HepG2 (cell line): ENCODE data around the gene LRR1. TPM values are rescaled to one million over a fixed set of nuclear protein-coding genes. Genes with fewer than 3 reads are reported as not detected.
A peak's percentile ranks its signal among the peaks of the same experiment; 100 is the strongest.
"Not testable (repeated sequence)": the region's sequence is repeated elsewhere in the genome, so short reads cannot be mapped to it uniquely, and the experiment has no call there.

Experiments
- ATAC-seq: fragments of 200-7000 bp; cut with Tn5 transposase; 3 replicates; pipeline ENCODE4 v1.9.1; 2020; ENCODE audit warnings: mild to moderate bottlenecking, moderate library complexity
- BruUV-seq: library from RNA; stranded (reverse); fragments of 400-500 nt; replicated peaks from 2 replicates; lab custom pipeline; 2021; lab: Mats Ljungman, UMichigan
- CTCF ChIA-PET: fragments of 300-600 bp; formaldehyde crosslinking; extraction: SDS; loops from one replicate; lab custom pipeline; 2021; ENCODE audit warnings: low total read pairs, inconsistent platforms, low intra/inter-chr PET ratio; lab: Yijun Ruan, JAX
- POLR2A ChIA-PET: fragments of 350-600 bp; sonication (Branson Sonifier 250); formaldehyde crosslinking; loops from one replicate; lab custom pipeline; 2020; ENCODE audit warnings: antibody characterized with exemption, inconsistent platforms; lab: Yijun Ruan, JAX
- DNase-seq: peaks from one replicate; pipeline ENCODE4 v3.0.0-alpha.2; 2015; ENCODE audit warnings: low spot score
- FAIRE-seq: peaks from 3 replicates; lab custom pipeline; 2011; peaks lifted over from hg19 to GRCh38; lab: Jason Lieb, UNC
- H2AFZ ChIP-seq: one replicate; pipeline ENCODE4 v1.6.1; 2011; ENCODE audit warnings: low read length, inconsistent platforms
- H3K27ac ChIP-seq: fragments of 300-600 bp; 3 replicates; pipeline ENCODE4 v1.8.0; 2011; ENCODE audit warnings: mixed run types, mild to moderate bottlenecking, mixed read lengths, low read length, inconsistent platforms; ENCODE audit not compliant: insufficient read depth; ENCODE audit errors: extremely low read length
- H3K27me3 ChIP-seq, 2 experiments: fragments of 200-600 bp in 1 of 2; 2 replicates in 1 of 2; 3 replicates in 1 of 2; pipeline versions ENCODE4 v1.6.0 to v1.8.0; 2011; ENCODE audit warnings: low read length in 2 of 2, mild to moderate bottlenecking in 2 of 2, moderate library complexity in 2 of 2, inconsistent platforms in 1 of 2; ENCODE audit not compliant: insufficient read depth in 2 of 2, control insufficient read depth in 1 of 2
- H3K36me3 ChIP-seq, 2 experiments: fragments of 200-600 bp in 1 of 2; replicated peaks in 1 of 2; 2 replicates in 1 of 2; 3 replicates in 1 of 2; pipeline versions ENCODE4 v1.5.1 to v1.8.0; 2011; ENCODE audit warnings: low read length in 2 of 2, inconsistent platforms in 1 of 2; ENCODE audit not compliant: insufficient read depth in 2 of 2, control insufficient read depth in 1 of 2
- H3K4me1 ChIP-seq: 2 replicates; pipeline ENCODE4 v1.5.1; 2012; ENCODE audit warnings: low read length, inconsistent platforms; ENCODE audit not compliant: insufficient read depth
- H3K4me2 ChIP-seq: 2 replicates; pipeline ENCODE4 v1.6.0; 2011; ENCODE audit warnings: low read depth, low read length, inconsistent platforms
- H3K4me3 ChIP-seq, 3 experiments: fragments of 200-600 bp in 1 of 3; sonication (generic), shearing (Covaris generic) in 1 of 3; replicated peaks in 1 of 3; 2 replicates each; pipeline ENCODE4 v1.5.1; 2011 to 2016; ENCODE audit warnings: low read length in 3 of 3, inconsistent platforms in 2 of 3, low read depth in 2 of 3, mild to moderate bottlenecking in 2 of 3, control low read depth in 1 of 3, mixed read lengths in 1 of 3; ENCODE audit not compliant: insufficient read depth in 1 of 3
- H3K79me2 ChIP-seq: one replicate; pipeline ENCODE4 v1.6.1; 2011; ENCODE audit warnings: low read length, inconsistent platforms; ENCODE audit not compliant: insufficient read depth
- H3K9ac ChIP-seq: 2 replicates; pipeline ENCODE4 v1.6.0; 2011; ENCODE audit warnings: mild to moderate bottlenecking, low read depth, low read length, inconsistent platforms; ENCODE audit not compliant: insufficient read depth
- H3K9me3 ChIP-seq: 2 replicates; pipeline ENCODE4 v1.5.1; 2012; ENCODE audit warnings: mild to moderate bottlenecking, low read length
- H4K20me1 ChIP-seq: 2 replicates; pipeline ENCODE4 v1.6.0; 2011; ENCODE audit warnings: inconsistent platforms, mild to moderate bottlenecking, low read length, moderate library complexity; ENCODE audit not compliant: insufficient read depth
- ATF3 ChIP-seq: sonication (generic); formaldehyde crosslinking; IDR thresholded peaks from 2 replicates; pipeline ENCODE4 v1.4.0; 2020; ENCODE audit warnings: missing genetic modification reagents
- CCDC6 ChIP-seq: sonication (generic); formaldehyde crosslinking; IDR thresholded peaks from 2 replicates; pipeline ENCODE4 v1.8.1; 2022; ENCODE audit warnings: mild to moderate bottlenecking, missing genetic modification reagents, moderate library complexity
- CTCF ChIP-seq: sonication (generic); formaldehyde crosslinking; IDR thresholded peaks from 2 replicates; pipeline ENCODE4 v1.5.0; 2020; ENCODE audit warnings: mild to moderate bottlenecking, missing genetic modification reagents, moderate library complexity
- RBFOX2 ChIP-seq: fragments of 200-400 bp; formaldehyde crosslinking; IDR thresholded peaks from 2 replicates; pipeline ENCODE4 v1.6.1; 2017; ENCODE audit warnings: low read depth, mild to moderate bottlenecking, low read length
- SP2 ChIP-seq: sonication (generic); formaldehyde crosslinking; IDR thresholded peaks from 2 replicates; pipeline ENCODE4 v1.5.1; 2020; ENCODE audit warnings: mild to moderate bottlenecking, missing genetic modification reagents
- ZNF775 ChIP-seq: sonication (generic); formaldehyde crosslinking; IDR thresholded peaks from 2 replicates; pipeline ENCODE4 v1.4.0; 2020; ENCODE audit warnings: missing genetic modification reagents, mild to moderate bottlenecking, moderate library complexity, borderline replicate concordance
- WGBS: methylation state at CpG from one replicate; pipeline ENCODE4 v1.1.6; 2017; ENCODE audit warnings: low lambda C conversion rate; 5-methylcytosine and 5-hydroxymethylcytosine counted together
- in situ Hi-C: cut with HindIII; loops from 2 replicates; pipeline ENCODE4 v1.10.0; 2017; ENCODE audit warnings: low pct_unique_long_range_greater_than_20kb; ENCODE audit not compliant: extremely low pct_ligation_motif_present
- intact Hi-C: fragments of 100-400 bp; cut with micrococcal nuclease; formaldehyde crosslinking; loops from one replicate; pipeline ENCODE4 v1.10.0; 2022; ENCODE audit not compliant: unreplicated experiment
- polyA plus RNA-seq, 8 experiments: library from polyadenylated mRNA; depleted of rRNA in 3 of 8; stranded (reverse) in 7 of 8; unstranded in 1 of 8; fragments of >200 nt; fragmentation: Illumina TruSeq in 4 of 8; extraction: Trizol in 4 of 8; gene quantifications; 2 replicates each; pipeline versions ENCODE4 v1.2.1 to v1.2.3, GENCODE V29; 2011 to 2016; ENCODE audit warnings: low read depth in 4 of 8, missing spikeins in 1 of 8, mixed read lengths in 1 of 8; ENCODE audit not compliant: insufficient read depth in 1 of 8
- total RNA-seq, 5 experiments: library from RNA; depleted of rRNA; stranded (reverse); fragments of >200 nt; fragmentation: Illumina TruSeq; extraction: Trizol; gene quantifications; 2 replicates each; pipeline ENCODE4 v1.2.3, GENCODE V29; 2016; ENCODE audit warnings: low read depth in 1 of 5
- TF ChIP-seq, protein P1 (sequence below): sonication (generic); formaldehyde crosslinking; IDR thresholded peaks from 2 replicates; pipeline ENCODE4 v1.4.0; 2020; ENCODE audit warnings: mild to moderate bottlenecking, missing genetic modification reagents

The LRR1 gene
- total and polyA plus RNA-seq, 2 of the 13 experiments (the other 11 are each of a cell fraction or from before 2014, with no cell fraction given): 7.0 to 36.2 TPM

DNA sequence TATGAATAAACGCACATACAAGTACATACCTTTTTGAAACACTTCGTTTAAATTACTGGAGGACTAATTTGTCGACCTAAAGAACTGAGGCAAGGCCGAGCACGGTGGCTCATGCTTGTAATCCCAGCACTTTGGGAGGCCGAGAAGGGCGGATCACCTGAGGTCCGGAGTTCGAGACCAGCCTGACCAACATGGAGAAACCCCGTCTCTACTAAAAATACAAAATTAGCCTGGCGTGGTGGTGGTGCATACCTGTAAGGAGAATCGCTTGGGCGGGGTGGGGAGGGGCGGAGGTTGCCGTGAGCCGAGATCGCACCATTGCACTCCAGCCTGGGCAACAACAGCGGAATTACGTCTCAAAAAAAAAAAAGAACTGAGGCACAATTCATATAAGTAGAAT, 20.5 kb downstream of the LRR1 start:
- BruUV-seq, in situ Hi-C loops, intact Hi-C loops, H3K9me3 ChIP-seq, DNase-seq: not testable (repeated sequence)
- 26% methylated on average over 19 of the region's 19 CpGs for WGBS
- POLR2A ChIA-PET: interaction anchor here (3.4 kb wide), 1 partner anchor 21 kb away, joined by 62 read pairs; the partner anchor contains the start of gene LRR1
- 0 out of 2 replicates have a peak, but pooled peaks have one; percentile 28 for TF ChIP-seq SP2 (CRISPR knock-in tag)
- TF ChIP-seq, all 625 proteins: peak for 1; not testable (repeated sequence) for 624
- ATAC-seq, H2AFZ ChIP-seq, H3K27me3 ChIP-seq, CTCF ChIA-PET, FAIRE-seq: not testable (repeated sequence)
- peak overlapping the region; percentile 96 for H3K9ac ChIP-seq
- peaks cover 12% of the 10 kb centered on the region for H4K20me1 ChIP-seq
- peaks cover 0 to 14% of the 10 kb centered on the region in 2 experiments; a peak in 2 of 5 replicates for H3K36me3 ChIP-seq
- H3K79me2 ChIP-seq: peaks cover 58% of the 10 kb centered on the region
- H3K27ac ChIP-seq: peak overlapping the region; percentile 94
- H3K4me3 ChIP-seq: peak overlapping the region; percentile 79 to 92 (median 92)
- peaks cover 59% of the 10 kb centered on the region for H3K4me1 ChIP-seq
- peak overlapping the region; percentile 74 for H3K4me2 ChIP-seq

GRCh38 chr14:49619730-49620129, 21.0 kb downstream of the LRR1 start:
- Histone ChIP-seq H3K9me3 (no peaks in the 10 kb centered on the region), H3K79me2 (peaks cover 58% of the 10 kb centered on the region), H3K9ac (peak overlapping the region; percentile 96), H4K20me1 (peaks cover 12% of the 10 kb centered on the region), H2AFZ (no peak overlapping the region), H3K27me3 (no peaks in the 10 kb centered on the region; a peak in 1 of 5 replicates), H3K4me3 (peak overlapping the region; percentile 79 to 92 (median 92)), H3K27ac (peak overlapping the region; percentile 94), H3K4me2 (peak overlapping the region; percentile 74), H3K36me3 (peaks cover 0 to 14% of the 10 kb centered on the region in 2 experiments; a peak in 2 of 5 replicates), H3K4me1 (peaks cover 62% of the 10 kb centered on the region)
- intact Hi-C loops: loop anchor here (2.0 kb wide), 2 partner anchors 23 to 33 kb away; partner anchors contain the start of gene RPS29
- POLR2A ChIA-PET: interaction anchor here (0.6 to 3.4 kb wide), 25 partner anchors 8 to 243 kb away, joined by 3 to 65 read pairs (median 7); partner anchors contain the start of genes DNAAF2, KLHDC2, LRR1 and NEMF
- FAIRE-seq (no peak), ATAC-seq (no peak), DNase-seq (no peak)
- CTCF ChIA-PET: interaction anchor here (1.0 kb wide), 1 partner anchor 15 kb away, joined by 3 read pairs; no protein-coding TSS in a partner anchor
- TSS peak; percentile 82 for BruUV-seq
- no peak for TF ChIP-seq ATF3 (CRISPR knock-in tag)
- no peak for TF ChIP-seq CTCF
- TF ChIP-seq, protein P1, sequence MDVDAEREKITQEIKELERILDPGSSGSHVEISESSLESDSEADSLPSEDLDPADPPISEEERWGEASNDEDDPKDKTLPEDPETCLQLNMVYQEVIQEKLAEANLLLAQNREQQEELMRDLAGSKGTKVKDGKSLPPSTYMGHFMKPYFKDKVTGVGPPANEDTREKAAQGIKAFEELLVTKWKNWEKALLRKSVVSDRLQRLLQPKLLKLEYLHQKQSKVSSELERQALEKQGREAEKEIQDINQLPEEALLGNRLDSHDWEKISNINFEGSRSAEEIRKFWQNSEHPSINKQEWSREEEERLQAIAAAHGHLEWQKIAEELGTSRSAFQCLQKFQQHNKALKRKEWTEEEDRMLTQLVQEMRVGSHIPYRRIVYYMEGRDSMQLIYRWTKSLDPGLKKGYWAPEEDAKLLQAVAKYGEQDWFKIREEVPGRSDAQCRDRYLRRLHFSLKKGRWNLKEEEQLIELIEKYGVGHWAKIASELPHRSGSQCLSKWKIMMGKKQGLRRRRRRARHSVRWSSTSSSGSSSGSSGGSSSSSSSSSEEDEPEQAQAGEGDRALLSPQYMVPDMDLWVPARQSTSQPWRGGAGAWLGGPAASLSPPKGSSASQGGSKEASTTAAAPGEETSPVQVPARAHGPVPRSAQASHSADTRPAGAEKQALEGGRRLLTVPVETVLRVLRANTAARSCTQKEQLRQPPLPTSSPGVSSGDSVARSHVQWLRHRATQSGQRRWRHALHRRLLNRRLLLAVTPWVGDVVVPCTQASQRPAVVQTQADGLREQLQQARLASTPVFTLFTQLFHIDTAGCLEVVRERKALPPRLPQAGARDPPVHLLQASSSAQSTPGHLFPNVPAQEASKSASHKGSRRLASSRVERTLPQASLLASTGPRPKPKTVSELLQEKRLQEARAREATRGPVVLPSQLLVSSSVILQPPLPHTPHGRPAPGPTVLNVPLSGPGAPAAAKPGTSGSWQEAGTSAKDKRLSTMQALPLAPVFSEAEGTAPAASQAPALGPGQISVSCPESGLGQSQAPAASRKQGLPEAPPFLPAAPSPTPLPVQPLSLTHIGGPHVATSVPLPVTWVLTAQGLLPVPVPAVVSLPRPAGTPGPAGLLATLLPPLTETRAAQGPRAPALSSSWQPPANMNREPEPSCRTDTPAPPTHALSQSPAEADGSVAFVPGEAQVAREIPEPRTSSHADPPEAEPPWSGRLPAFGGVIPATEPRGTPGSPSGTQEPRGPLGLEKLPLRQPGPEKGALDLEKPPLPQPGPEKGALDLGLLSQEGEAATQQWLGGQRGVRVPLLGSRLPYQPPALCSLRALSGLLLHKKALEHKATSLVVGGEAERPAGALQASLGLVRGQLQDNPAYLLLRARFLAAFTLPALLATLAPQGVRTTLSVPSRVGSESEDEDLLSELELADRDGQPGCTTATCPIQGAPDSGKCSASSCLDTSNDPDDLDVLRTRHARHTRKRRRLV (CRISPR knock-in tag): peak; percentile 14; the same call in 1 of the 2 replicates
- no peak for TF ChIP-seq ZNF775 (CRISPR knock-in tag)
- TF ChIP-seq CCDC6: 0 out of 2 replicates have a peak, but pooled peaks have one; percentile 1
- 0 out of 2 replicates have a peak, but pooled peaks have one; percentile 21 for TF ChIP-seq RBFOX2
- in situ Hi-C loops: no loop called here
- WGBS: 2% methylated on average over 11 of the region's 11 CpGs
